HG03175 (cell line): ENCODE data around the gene PLA2G6.
"Not testable (repeated sequence)": the region's sequence is repeated elsewhere in the genome, so short reads cannot be mapped to it uniquely, and the experiment has no call there.

Experiments used
- ATAC-seq: cut with Tn5 transposase; IDR thresholded peaks from one replicate; pipeline ENCODE4 v1.9.1; 2021; ENCODE audit warnings: mild to moderate bottlenecking, moderate library complexity; ENCODE audit not compliant: unreplicated experiment

Gene PLA2G6

GRCh38 chr22:38193580-38193979 lies 11.9 kb upstream of the PLA2G6 start:
- ATAC-seq: no peak

GRCh38 chr22:38192475-38192863 lies 10.8 kb upstream of the PLA2G6 start:
- ATAC-seq: no peak

- no peak for ATAC-seq
These were observed 10.3 kb upstream of the PLA2G6 start for GRCh38 chr22:38191731-38192474.

- ATAC-seq: no peak
These were observed 9.4 kb upstream of the PLA2G6 start for GRCh38 chr22:38191055-38191454.

- ATAC-seq: no peak
These were observed 9.0 kb upstream of the PLA2G6 start for GRCh38 chr22:38190581-38190980.

- no peak for ATAC-seq
These were observed 7.5 kb upstream of the PLA2G6 start for GRCh38 chr22:38189104-38189503.

GRCh38 chr22:38187413-38188212 lies 6.0 kb upstream of the PLA2G6 start:
- ATAC-seq: no peak

GRCh38 chr22:38186429-38186828 lies 4.8 kb upstream of the PLA2G6 start:
- no peak for ATAC-seq

GRCh38 chr22:38184788-38185187 lies 3.2 kb upstream of the PLA2G6 start:
- no peak for ATAC-seq

GRCh38 chr22:38180841-38181452 lies 683 bp downstream of the PLA2G6 start:
- ATAC-seq: no peak

- not testable (repeated sequence) for ATAC-seq
These were observed 3.1 kb downstream of the PLA2G6 start for GRCh38 chr22:38178605-38178937.

- ATAC-seq: no peak
These were observed 3.6 kb downstream of the PLA2G6 start for GRCh38 chr22:38177926-38178604.

- not testable (repeated sequence) for ATAC-seq
These were observed 4.1 kb downstream of the PLA2G6 start for GRCh38 chr22:38177571-38177925.

GRCh38 chr22:38177044-38177443 lies 4.6 kb downstream of the PLA2G6 start:
- no peak for ATAC-seq

- ATAC-seq: no peak
These were observed 5.4 kb downstream of the PLA2G6 start for GRCh38 chr22:38176170-38176741.

- ATAC-seq: no peak
These were observed 6.2 kb downstream of the PLA2G6 start for GRCh38 chr22:38175206-38176118.

GRCh38 chr22:38174626-38175025 lies 7.0 kb downstream of the PLA2G6 start:
- no peak for ATAC-seq

- no peak for ATAC-seq
These were observed 8.1 kb downstream of the PLA2G6 start for GRCh38 chr22:38173641-38173906.

- no peak for ATAC-seq
These were observed 8.6 kb downstream of the PLA2G6 start for GRCh38 chr22:38172832-38173640.
